HL-60 (cell line): ENCODE measurements around the gene OTOF.

Experiments used
- DNase-seq, 2 experiments: peaks; one replicate each; pipeline ENCODE4 v3.0.0-alpha.2; 2010 to 2020; ENCODE audit warnings: low read depth in 1 of 2, low spot score in 1 of 2
- H3K27ac ChIP-seq: fragments of 250-450 bp; sonication (Bioruptor Pico); replicated peaks from 2 replicates; pipeline ENCODE4 v1.5.1; 2020; ENCODE audit warnings: mild to moderate bottlenecking, moderate library complexity
- H3K27me3 ChIP-seq: fragments of 250-450 bp; sonication (Bioruptor Pico); 2 replicates; pipeline ENCODE4 v1.5.1; 2021; ENCODE audit warnings: mild to moderate bottlenecking, moderate library complexity; ENCODE audit not compliant: insufficient read depth, poor library complexity, severe bottlenecking
- H3K4me3 ChIP-seq: replicated peaks from 2 replicates; pipeline ENCODE4 v1.5.1; 2011; ENCODE audit warnings: mild to moderate bottlenecking, control low read depth, low read length; ENCODE audit not compliant: insufficient read depth
- GABPA ChIP-seq: IDR thresholded peaks from 2 replicates; pipeline ENCODE4 v1.6.1; 2012; ENCODE audit warnings: low read depth
- POLR2AphosphoS5 ChIP-seq: IDR thresholded peaks from 2 replicates; pipeline ENCODE4 v1.6.1; 2012; ENCODE audit warnings: low read depth
- SPI1 ChIP-seq: IDR thresholded peaks from 2 replicates; pipeline ENCODE4 v1.6.1; 2012; ENCODE audit warnings: low read depth, mild to moderate bottlenecking, borderline replicate concordance
- TF ChIP-seq, protein P1 (sequence below): IDR thresholded peaks from 2 replicates; pipeline ENCODE4 v1.6.1; 2012; ENCODE audit warnings: low read depth; ENCODE audit not compliant: insufficient replicate concordance
- TF ChIP-seq, protein P2 (sequence below): IDR thresholded peaks from one replicate; pipeline ENCODE4 v1.5.1; 2011; ENCODE audit warnings: low read length, control low read depth, inconsistent platforms; ENCODE audit not compliant: insufficient read depth

Gene OTOF

DNA sequence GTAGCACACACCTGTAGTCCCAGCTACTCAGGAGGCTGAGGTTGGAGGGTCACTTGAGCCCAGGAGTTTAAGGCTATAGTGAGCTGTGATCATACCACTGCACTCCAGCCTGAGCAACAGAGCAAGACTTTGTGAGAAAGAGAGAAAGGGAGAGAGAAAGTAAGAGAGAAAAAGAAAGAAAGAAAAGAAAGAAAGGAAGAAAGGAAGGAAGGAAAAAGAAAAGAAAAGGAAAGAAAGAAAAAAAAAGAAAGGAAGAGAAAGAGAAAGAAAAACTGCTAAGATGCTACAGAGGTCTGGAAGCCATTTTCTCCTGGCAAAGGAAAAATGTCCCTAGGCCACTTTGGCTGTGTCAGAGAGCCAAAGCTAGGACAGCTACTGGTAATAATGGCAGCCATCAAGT is 45.6 kb downstream of the OTOF start:
- no peak for DNase-seq
- H3K27ac ChIP-seq, result no peak overlapping the region
- H3K27me3 ChIP-seq, result no peaks in the 10 kb centered on the region
- TF ChIP-seq, protein P1, sequence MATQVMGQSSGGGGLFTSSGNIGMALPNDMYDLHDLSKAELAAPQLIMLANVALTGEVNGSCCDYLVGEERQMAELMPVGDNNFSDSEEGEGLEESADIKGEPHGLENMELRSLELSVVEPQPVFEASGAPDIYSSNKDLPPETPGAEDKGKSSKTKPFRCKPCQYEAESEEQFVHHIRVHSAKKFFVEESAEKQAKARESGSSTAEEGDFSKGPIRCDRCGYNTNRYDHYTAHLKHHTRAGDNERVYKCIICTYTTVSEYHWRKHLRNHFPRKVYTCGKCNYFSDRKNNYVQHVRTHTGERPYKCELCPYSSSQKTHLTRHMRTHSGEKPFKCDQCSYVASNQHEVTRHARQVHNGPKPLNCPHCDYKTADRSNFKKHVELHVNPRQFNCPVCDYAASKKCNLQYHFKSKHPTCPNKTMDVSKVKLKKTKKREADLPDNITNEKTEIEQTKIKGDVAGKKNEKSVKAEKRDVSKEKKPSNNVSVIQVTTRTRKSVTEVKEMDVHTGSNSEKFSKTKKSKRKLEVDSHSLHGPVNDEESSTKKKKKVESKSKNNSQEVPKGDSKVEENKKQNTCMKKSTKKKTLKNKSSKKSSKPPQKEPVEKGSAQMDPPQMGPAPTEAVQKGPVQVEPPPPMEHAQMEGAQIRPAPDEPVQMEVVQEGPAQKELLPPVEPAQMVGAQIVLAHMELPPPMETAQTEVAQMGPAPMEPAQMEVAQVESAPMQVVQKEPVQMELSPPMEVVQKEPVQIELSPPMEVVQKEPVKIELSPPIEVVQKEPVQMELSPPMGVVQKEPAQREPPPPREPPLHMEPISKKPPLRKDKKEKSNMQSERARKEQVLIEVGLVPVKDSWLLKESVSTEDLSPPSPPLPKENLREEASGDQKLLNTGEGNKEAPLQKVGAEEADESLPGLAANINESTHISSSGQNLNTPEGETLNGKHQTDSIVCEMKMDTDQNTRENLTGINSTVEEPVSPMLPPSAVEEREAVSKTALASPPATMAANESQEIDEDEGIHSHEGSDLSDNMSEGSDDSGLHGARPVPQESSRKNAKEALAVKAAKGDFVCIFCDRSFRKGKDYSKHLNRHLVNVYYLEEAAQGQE, result no peak
- TF ChIP-seq, protein P2, sequence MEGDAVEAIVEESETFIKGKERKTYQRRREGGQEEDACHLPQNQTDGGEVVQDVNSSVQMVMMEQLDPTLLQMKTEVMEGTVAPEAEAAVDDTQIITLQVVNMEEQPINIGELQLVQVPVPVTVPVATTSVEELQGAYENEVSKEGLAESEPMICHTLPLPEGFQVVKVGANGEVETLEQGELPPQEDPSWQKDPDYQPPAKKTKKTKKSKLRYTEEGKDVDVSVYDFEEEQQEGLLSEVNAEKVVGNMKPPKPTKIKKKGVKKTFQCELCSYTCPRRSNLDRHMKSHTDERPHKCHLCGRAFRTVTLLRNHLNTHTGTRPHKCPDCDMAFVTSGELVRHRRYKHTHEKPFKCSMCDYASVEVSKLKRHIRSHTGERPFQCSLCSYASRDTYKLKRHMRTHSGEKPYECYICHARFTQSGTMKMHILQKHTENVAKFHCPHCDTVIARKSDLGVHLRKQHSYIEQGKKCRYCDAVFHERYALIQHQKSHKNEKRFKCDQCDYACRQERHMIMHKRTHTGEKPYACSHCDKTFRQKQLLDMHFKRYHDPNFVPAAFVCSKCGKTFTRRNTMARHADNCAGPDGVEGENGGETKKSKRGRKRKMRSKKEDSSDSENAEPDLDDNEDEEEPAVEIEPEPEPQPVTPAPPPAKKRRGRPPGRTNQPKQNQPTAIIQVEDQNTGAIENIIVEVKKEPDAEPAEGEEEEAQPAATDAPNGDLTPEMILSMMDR, result no peak
- TF ChIP-seq GABPA, result no peak
- no peak overlapping the region for H3K4me3 ChIP-seq

DNA sequence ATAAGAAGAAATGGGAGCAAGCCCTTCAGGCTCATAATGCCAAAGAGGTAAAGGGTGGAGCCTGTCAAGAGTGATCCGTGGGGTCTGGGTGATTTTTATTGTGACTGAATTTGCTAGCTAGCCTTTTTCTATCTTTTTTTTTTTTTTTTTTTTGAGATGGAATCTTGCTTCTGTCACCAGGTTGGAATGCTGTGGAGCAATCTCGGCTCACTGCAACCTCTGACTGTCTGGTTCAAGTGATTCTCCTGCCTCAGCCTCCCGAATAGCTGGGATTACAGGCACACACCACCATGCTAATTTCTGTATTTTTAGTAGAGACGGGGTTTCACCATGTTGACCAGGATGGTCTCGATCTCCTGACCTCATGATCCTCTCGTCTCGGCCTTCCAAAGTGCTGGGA is 47.1 kb downstream of the OTOF start:
- H3K27ac ChIP-seq, result no peak overlapping the region
- no peak for TF ChIP-seq POLR2AphosphoS5
- no peaks in the 10 kb centered on the region for H3K27me3 ChIP-seq
- DNase-seq, result no peak
- no peak overlapping the region for H3K4me3 ChIP-seq

DNA sequence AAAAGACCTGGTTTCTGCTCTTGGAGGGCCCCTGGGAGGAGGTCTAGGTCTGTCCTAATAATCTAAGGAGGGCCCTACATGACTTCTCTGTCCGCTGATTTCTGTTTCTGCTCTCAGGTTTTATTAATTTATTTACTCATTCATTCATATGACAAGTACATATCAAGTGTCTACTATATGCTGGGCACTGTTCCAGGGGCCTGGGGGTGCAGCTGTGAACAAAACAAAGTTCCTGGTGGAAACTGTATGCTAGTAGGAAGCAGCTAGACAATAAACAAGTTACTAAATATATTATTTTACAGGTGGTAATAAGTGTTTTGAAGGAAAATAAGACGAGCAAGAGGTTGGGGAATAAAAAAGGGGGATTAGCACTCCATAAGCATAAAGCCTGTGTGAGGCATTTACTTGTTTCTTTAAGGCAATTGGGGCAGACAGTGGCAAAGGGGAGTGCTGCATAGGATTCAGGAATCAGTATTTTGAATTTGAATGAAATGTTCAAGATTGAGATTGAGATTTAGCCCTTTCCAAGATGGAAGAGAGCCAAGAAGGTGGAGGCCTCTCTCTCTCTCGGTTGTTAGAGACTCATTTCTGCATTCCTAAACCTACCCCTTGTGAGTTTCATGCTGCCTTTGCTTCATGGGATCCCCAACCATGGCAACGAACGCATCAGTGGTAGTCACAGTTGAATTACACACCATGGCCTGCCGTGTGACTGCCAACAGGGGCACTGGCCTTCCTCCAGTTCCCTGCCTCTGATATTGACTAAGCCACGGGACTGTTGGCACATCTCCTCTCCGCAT is 47.9 kb downstream of the OTOF start:
- Histone ChIP-seq H3K27ac (no peak overlapping the region), H3K4me3 (no peak overlapping the region), H3K27me3 (no peaks in the 10 kb centered on the region)
- TF ChIP-seq, protein P1, result no peak
- TF ChIP-seq POLR2AphosphoS5 (no peak), SPI1 (no peak), GABPA (no peak)
- TF ChIP-seq, protein P2, result no peak
- no peak for DNase-seq

DNA sequence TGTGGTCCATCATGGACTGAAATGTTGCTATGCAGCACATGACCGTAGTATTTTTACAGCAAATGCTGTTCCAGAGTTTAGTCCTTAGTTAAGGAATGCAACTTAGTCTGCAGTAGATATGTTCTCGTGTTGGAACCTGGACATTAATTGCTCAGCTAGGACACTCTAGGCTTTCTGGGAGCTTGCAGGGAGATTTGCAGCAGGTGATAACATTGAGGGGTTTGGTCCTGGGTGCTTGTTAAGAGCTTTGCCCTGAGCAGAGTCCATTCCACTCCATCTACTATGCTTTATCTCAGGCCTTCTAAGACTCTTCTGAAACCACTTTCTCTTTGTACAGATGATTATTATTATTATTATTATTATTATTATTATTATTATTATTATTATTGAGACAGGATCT is 49.1 kb downstream of the OTOF start:
- Histone ChIP-seq H3K27me3 (no peaks in the 10 kb centered on the region), H3K27ac (no peak overlapping the region), H3K4me3 (no peak overlapping the region)
- TF ChIP-seq GABPA (no peak), POLR2AphosphoS5 (no peak), SPI1 (no peak)
- TF ChIP-seq, protein P1, result no peak
- TF ChIP-seq, protein P2, result no peak
- DNase-seq, result no peak
